Loucy (cell line): ENCODE results near the gene AIG1.
A peak's percentile ranks its signal among the peaks of the same experiment; 100 is the strongest.

Experiments used
- H2AFZ ChIP-seq: fragments of 200-600 bp; sonication (generic); 2 replicates; pipeline ENCODE4 v1.6.0; 2016; ENCODE audit warnings: antibody characterized with exemption, mild to moderate bottlenecking, low read length, moderate library complexity
- H3F3A ChIP-seq: fragments of 200-600 bp; 2 replicates; pipeline ENCODE4 v1.6.0; 2016; ENCODE audit warnings: antibody characterized with exemption, low read depth, mild to moderate bottlenecking
- H3K27me3 ChIP-seq: fragments of 200-600 bp; sonication (generic); 2 replicates; pipeline ENCODE4 v1.6.1; 2014; ENCODE audit warnings: low read length, mild to moderate bottlenecking; ENCODE audit not compliant: insufficient read depth, poor library complexity, severe bottlenecking
- H3K36me3 ChIP-seq: fragments of 200-600 bp; sonication (generic); 2 replicates; pipeline ENCODE4 v1.6.1; 2016; ENCODE audit warnings: low read length; ENCODE audit not compliant: insufficient read depth
- H3K4me1 ChIP-seq: fragments of 200-600 bp; sonication (generic); 2 replicates; pipeline ENCODE4 v1.5.1; 2014; ENCODE audit warnings: low read length, mild to moderate bottlenecking; ENCODE audit not compliant: insufficient read depth, poor library complexity, severe bottlenecking
- H3K4me2 ChIP-seq: fragments of 200-600 bp; sonication (generic); 2 replicates; pipeline ENCODE4 v1.6.0; 2014; ENCODE audit warnings: antibody characterized with exemption, low read length, low read depth, mild to moderate bottlenecking; ENCODE audit not compliant: poor library complexity, severe bottlenecking
- H3K4me3 ChIP-seq: fragments of 200-600 bp; sonication (generic); 2 replicates; pipeline ENCODE4 v1.5.1; 2014; ENCODE audit warnings: low read length, mild to moderate bottlenecking, mixed read lengths; ENCODE audit not compliant: poor library complexity, severe bottlenecking
- H3K79me2 ChIP-seq: fragments of 200-600 bp; sonication (generic); 2 replicates; pipeline ENCODE4 v1.6.1; 2014; ENCODE audit warnings: low read length; ENCODE audit not compliant: insufficient read depth
- H3K9ac ChIP-seq: fragments of 200-600 bp; sonication (generic); 2 replicates; pipeline ENCODE4 v1.6.0; 2014; ENCODE audit warnings: mild to moderate bottlenecking, low read depth, low read length, moderate library complexity; ENCODE audit not compliant: poor library complexity, severe bottlenecking
- H3K9me2 ChIP-seq: fragments of 200-600 bp; sonication (generic); replicated peaks from 2 replicates; pipeline ENCODE4 v1.6.1; 2016; ENCODE audit warnings: low read depth, low read length, mixed read lengths
- H3K9me3 ChIP-seq: fragments of 200-600 bp; sonication (generic); 2 replicates; pipeline ENCODE4 v1.6.1; 2014; ENCODE audit warnings: mild to moderate bottlenecking, antibody characterized with exemption, low read length, low read depth; ENCODE audit not compliant: insufficient read depth
- H4K20me1 ChIP-seq: fragments of 200-600 bp; sonication (generic); 2 replicates; pipeline ENCODE4 v1.6.0; 2014; ENCODE audit warnings: antibody characterized with exemption, low read length, mild to moderate bottlenecking; ENCODE audit not compliant: insufficient read depth, poor library complexity, severe bottlenecking
- EZH2phosphoT487 ChIP-seq: fragments of 200-600 bp; IDR thresholded peaks from 2 replicates; pipeline ENCODE4 v1.6.1; 2018; ENCODE audit warnings: antibody characterized with exemption, mild to moderate bottlenecking, moderate library complexity, borderline replicate concordance
- TF ChIP-seq, protein P1 (sequence below): fragments of 200-600 bp; sonication (generic); conservative IDR thresholded peaks from 2 replicates; pipeline ENCODE4 v1.5.1; 2014; ENCODE audit warnings: mild to moderate bottlenecking, antibody characterized with exemption, low read length

The AIG1 gene

GRCh38 chr6:143385636-143386035 lies 324.9 kb downstream of the AIG1 start:
- no peaks in the 10 kb centered on the region for H3K79me2 ChIP-seq
- H3K4me3 ChIP-seq, result no peak overlapping the region
- no peaks in the 10 kb centered on the region for H3K9me2 ChIP-seq
- no peak overlapping the region for H3K4me2 ChIP-seq
- no peak overlapping the region for H3K9ac ChIP-seq
- H4K20me1 ChIP-seq, result no peaks in the 10 kb centered on the region
- TF ChIP-seq, protein P1, sequence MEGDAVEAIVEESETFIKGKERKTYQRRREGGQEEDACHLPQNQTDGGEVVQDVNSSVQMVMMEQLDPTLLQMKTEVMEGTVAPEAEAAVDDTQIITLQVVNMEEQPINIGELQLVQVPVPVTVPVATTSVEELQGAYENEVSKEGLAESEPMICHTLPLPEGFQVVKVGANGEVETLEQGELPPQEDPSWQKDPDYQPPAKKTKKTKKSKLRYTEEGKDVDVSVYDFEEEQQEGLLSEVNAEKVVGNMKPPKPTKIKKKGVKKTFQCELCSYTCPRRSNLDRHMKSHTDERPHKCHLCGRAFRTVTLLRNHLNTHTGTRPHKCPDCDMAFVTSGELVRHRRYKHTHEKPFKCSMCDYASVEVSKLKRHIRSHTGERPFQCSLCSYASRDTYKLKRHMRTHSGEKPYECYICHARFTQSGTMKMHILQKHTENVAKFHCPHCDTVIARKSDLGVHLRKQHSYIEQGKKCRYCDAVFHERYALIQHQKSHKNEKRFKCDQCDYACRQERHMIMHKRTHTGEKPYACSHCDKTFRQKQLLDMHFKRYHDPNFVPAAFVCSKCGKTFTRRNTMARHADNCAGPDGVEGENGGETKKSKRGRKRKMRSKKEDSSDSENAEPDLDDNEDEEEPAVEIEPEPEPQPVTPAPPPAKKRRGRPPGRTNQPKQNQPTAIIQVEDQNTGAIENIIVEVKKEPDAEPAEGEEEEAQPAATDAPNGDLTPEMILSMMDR, result no peak
- no peak for TF ChIP-seq EZH2phosphoT487
- H3F3A ChIP-seq, result no peaks in the 10 kb centered on the region
- no peaks in the 10 kb centered on the region for H3K4me1 ChIP-seq
- no peaks in the 10 kb centered on the region for H3K36me3 ChIP-seq
- H3K27me3 ChIP-seq, result no peaks in the 10 kb centered on the region
- H2AFZ ChIP-seq, result peak overlapping the region; percentile 19; the same call in 1 of the 2 replicates
- no peaks in the 10 kb centered on the region for H3K9me3 ChIP-seq

- H3K36me3 ChIP-seq, result no peaks in the 10 kb centered on the region
- H3F3A ChIP-seq, result no peaks in the 10 kb centered on the region
- no peaks in the 10 kb centered on the region for H3K27me3 ChIP-seq
- no peaks in the 10 kb centered on the region for H3K79me2 ChIP-seq
- no peaks in the 10 kb centered on the region for H3K9me2 ChIP-seq
- no peaks in the 10 kb centered on the region for H3K4me1 ChIP-seq
- H3K9ac ChIP-seq, result no peak overlapping the region
- H2AFZ ChIP-seq, result no peak overlapping the region
- H3K4me2 ChIP-seq, result no peak overlapping the region
- H3K4me3 ChIP-seq, result no peak overlapping the region
- H3K9me3 ChIP-seq, result no peaks in the 10 kb centered on the region
- H4K20me1 ChIP-seq, result no peaks in the 10 kb centered on the region
- TF ChIP-seq, protein P1, result no peak
- TF ChIP-seq EZH2phosphoT487, result no peak
Measured at GRCh38 chr6:143390278-143390677, 329.6 kb downstream of the AIG1 start.
